GM18499 (cell line): Measurements from ENCODE around the gene ILKAP.

Source experiments
- ATAC-seq: cut with Tn5 transposase; IDR thresholded peaks from one replicate; pipeline ENCODE4 v1.9.1; 2021; ENCODE audit warnings: moderate number of reproducible peaks; ENCODE audit not compliant: insufficient read depth, unreplicated experiment

Gene ILKAP

GRCh38 chr2:238127165-238128060 is 76.1 kb downstream of the ILKAP start:
- no peak for ATAC-seq

DNA sequence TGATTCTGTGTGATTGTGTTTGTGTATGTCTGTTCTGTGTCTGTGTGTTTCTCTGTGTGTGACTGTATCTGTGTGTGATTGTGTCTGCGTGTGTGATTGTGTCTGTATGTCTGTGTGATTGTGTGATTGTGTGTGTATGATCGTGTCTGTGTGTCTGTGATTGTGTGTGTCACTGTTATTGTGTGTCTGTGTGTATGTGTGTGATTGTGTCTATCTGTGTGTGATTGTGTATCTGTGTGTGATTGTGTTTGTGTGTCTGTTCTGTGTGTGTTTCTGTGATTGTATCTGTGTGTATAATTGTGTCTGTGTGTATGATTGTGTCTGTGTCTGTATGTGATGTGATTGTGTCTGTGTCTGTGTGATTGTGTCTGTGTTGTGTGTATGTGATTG is 76.7 kb downstream of the ILKAP start:
- no peak for ATAC-seq

DNA sequence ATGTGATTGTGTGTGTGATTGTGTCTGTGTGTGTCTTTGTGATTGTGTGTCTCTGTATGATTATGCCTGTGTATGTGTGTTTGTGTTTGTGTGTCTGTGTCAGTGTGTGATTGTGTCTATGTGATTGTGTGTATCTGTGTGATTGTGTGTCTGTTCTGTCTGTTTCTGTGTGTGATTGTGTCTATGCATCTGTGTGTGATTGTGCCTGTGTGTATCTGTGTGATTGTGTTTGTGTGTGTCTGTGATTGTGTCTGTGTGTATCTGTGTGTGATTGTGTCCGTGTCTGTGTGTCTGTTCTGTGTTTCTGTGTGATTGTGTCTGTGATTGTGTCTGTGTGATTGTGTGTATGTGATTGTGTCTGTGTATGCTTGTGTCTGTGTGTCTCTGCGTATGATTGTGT is 77.2 kb downstream of the ILKAP start:
- no peak for ATAC-seq

DNA sequence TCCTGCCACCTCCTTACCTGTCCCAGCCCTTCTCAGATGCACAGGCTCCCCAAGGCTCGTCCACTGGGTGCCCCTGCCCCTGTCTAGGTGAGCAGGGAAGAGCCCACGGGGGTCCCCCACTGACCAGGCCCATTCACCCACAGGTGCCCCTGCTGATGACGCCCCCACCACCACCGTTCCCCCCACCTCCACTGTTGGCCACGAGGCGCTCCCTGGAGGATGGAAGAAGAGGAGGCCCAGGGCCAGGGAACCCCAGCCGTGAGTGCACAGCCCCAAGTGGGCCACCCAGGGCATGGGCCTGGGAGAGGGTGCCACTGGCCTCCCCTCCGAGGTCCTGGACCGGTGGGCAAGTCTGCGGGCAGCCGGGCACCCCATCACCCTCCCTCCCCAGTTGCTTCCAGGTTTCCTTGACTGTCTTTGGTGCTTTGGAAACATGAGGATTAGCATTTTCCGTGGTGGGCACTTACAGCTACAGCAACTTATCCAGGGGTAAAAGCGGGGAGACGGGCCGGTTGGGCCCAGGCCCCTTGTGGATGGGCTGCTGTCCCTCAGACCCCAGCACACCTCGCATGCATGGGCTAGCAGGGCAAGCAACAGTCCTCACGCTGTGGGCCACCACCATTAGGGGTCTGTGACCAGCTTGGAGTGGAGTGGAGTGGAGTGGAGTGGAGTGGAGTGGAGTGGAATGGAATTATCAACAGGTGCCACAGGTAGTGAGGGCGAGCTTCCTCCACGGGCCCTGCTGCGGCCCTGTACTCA is 78.2 kb downstream of the ILKAP start:
- ATAC-seq, result no peak

DNA sequence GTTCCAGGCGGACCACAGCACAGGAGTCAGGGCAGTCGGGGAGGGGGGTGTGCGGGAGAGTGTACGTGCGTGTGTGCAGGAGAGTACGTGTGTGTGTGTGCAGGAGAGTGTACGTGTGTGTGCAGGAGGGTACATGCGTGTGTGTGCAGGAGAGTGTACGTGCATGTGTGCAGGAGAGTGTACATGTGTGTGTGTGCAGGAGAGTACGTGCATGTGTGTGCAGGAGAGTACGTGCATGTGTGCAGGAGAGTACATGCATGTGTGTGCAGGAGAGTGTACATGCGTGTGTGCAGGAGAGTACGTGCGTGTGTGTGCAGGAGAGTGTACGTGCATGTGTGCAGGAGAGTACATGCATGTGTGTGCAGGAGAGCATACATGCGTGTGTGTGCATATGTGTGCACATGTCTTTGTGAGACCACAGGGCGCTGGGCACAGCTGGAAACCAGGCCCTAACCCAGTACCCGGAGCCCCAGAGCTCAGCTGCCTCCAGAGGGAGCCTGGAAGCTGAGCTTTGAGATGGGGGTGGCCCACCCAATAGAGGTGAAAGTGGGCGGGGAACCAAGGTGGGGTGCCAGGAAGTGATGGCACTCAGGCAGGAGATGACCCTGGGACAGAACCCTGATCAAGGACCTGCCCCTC is 78.9 kb downstream of the ILKAP start:
- ATAC-seq, result no peak

DNA sequence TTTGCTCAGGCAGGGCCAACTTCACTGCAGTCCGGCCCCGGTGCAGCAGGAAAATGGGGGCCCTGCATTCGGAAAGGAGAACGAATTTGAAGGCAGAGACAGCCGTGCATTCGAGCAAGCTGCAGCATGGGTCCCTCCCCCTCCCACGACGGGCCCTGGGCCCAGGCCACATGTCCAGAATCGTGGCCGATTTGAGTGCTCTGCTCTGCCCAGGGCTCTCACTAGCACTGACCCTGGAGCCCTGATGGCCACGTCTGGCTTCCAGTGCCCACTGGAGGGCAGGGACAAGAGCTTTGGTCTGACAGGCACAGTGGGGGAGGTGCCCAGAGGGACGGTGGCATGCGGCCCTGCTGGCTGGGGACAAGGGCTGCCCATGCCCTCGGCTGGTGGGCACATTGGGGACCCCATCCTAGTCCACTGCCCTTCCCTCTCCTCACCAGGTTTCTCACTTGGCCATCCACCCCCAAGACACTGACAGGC is 79.5 kb downstream of the ILKAP start:
- no peak for ATAC-seq

DNA sequence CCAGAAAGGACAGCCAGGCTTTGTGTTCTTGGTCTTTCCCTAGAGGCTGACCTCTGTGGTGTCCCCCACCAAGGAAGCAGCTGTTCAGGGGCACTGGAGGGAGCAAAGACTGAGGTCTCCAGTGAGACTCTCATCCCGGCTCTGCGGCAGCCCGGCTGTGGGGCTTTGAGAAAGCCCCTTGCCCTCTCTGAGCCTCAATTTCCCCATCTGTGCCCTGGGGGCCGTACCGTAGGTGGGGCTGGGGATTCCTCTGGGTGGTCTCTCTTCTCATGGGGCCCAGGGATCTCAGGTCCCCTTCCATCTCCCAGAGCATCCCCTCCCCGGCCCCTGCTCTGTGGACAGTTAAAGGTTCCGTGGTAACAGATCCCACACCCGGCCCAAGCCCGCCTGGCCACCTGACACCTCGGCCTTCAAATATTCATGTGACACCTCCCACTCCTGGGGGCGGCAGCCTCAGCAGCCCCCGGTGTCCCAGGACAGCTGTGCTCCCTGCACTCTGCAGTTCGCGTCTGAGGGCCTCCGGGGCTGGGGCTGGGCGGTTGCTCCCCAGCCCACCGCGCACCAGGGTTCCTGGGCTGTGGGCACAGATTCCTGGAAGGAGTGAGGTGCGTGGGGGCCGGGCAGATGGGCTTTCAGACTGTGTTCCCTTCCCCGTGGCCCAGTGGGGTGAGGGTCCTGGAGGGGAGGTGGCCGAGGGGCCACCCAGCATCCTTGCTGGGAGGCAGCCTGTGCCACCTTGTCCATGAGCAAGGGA is 80.1 kb downstream of the ILKAP start:
- no peak for ATAC-seq

DNA sequence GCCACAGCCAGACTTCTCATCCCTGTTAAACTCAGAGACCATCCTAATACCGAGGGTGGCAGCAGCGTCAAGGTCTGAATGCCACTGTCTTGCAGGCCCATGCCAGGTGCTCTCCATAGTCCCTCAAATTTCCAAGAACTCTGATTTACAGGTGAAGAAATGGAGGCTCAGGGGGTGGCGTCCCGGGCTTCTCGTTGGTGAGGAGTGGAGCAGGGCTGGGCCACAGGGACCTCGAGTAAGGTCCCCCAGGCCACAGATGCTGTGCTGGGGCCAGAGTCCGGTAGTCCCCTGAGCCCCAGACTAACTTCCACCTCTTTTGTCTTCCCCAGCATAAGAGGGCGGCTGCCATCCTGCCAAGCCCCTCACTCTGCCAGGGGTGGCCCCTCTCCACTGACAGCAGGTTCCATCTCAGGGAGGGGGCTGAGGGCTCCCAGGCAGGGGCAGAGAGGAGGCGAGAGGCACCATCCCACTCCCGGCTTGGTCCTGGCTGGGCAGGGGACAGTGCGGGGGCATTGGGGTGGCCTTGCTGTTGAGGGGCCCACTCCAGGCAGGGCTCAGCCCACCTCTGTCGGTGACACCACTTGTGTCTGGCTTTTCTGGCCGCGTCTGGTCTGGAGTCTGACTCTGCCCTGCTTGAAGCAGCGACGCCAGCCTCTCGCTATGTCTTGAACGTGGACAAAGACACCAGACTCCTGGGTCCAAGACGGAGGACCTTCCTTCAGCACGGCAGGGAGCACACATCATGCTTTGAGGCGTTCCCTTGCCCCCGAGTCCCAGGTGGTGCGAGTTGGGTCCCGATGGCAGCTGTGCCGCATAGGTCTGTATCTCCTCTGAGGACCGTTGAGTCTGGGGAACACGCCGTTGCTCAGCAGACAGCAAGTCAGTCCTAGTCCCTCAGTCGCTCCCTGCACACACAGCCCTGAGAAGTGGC is 80.9 kb downstream of the ILKAP start:
- no peak for ATAC-seq

DNA sequence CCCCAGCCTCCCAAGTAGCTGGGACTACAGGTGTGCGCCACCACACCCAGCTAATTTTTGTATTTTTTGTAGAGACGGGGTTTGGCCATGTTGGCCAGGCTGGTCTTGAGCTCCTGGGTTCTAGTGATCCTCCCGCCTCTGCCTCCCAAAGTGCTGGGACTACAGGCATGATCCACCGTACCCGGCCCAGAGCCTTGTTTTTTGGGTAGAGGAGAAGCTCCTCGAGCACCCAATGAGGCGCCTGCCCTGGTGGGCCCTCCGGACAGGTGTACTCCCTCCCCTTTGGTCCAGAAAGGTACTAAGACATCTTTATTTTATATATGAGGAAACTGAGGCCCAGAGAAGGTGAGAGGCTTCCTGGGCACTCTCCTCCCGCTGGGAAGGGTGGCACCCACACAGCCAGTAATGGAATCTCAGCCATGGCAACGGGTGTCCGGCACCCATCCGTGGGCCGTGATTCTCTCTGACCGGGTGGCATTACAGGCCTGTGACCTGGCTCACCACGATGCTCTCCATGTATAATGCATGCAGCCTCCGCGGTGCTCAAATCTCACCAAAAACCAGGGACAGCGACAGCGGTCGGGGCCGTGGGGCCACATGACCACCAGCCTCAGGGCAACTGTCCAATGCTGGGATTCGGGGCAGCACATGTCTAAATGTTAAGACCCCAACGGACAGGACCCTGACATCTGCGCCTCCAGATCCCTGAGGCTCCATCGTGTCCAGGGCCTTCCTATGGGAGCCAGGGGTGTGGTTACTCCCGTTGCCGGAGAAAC is 81.8 kb downstream of the ILKAP start:
- no peak for ATAC-seq

DNA sequence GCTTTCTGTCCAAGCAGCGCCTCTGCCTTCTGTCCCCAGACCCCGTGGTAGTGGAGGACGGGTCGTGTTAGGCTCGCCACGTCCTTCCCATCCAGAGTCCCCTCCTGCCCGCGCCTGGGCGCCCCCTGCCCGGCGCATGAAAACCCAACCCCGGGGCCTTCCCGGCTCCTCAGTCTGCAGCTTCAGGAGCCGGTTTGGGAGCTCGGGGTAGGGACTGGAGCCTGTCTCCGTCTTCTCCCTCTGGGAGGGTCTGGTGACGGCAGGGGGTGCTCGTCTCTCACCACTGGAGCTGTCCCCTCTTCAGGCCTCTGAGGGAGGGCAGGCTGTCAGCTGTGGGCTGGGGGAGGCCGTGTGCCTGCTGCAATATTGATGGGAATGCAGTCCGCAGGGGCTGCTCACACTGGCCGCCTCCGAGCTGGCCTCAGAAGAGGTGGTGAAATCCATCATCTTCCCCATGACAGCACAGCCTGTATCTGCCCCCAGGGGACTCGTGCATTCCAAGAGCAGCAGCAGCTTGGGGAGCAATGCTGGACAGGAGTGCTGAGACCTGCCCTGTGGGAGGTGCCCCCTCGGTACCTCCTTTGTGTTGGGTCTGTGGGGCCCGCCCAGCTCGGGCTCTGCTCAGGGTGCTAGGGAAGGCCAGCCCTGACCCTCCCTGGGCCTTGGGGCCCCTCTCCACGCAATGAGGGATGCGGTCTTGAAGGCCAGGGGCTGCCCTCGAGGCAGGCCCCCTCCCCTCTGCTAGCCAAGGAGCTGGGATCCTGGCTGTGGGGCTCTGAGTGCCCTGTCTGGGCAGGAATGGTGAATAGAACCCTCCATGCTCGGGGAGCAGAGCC is 82.8 kb downstream of the ILKAP start:
- ATAC-seq, result no peak
